Smooth muscle cell (in vitro differentiated cells): ENCODE measurements around the gene PLTP. TPM values are rescaled to one million over a fixed set of nuclear protein-coding genes. Genes with fewer than 3 reads are reported as not detected.
A peak's percentile ranks its signal among the peaks of the same experiment; 100 is the strongest.

Source experiments
- DNase-seq: peaks from one replicate; lab custom pipeline; 2025; ENCODE audit not compliant: unreplicated experiment; lab: John Stamatoyannopoulos, UW
- H2AFZ ChIP-seq: fragments of 200-600 bp; sonication (generic); 2 replicates; pipeline ENCODE4 v1.6.0; 2016; ENCODE audit warnings: antibody characterized with exemption, low read depth, mild to moderate bottlenecking
- H3F3A ChIP-seq: fragments of 200-600 bp; sonication (generic); 2 replicates; pipeline ENCODE4 v1.6.0; 2017; ENCODE audit warnings: antibody characterized with exemption, low read depth
- H3K27ac ChIP-seq: fragments of 200-600 bp; sonication (generic); 2 replicates; pipeline ENCODE4 v1.5.1; 2016; ENCODE audit warnings: low read depth, mild to moderate bottlenecking
- H3K27me3 ChIP-seq: fragments of 200-600 bp; sonication (generic); 2 replicates; pipeline ENCODE4 v1.6.1; 2016; ENCODE audit warnings: low read depth, mild to moderate bottlenecking
- H3K36me3 ChIP-seq: fragments of 200-600 bp; sonication (generic); 2 replicates; pipeline ENCODE4 v1.5.1; 2016; ENCODE audit warnings: low read depth
- H3K4me1 ChIP-seq: fragments of 200-600 bp; sonication (generic); 2 replicates; pipeline ENCODE4 v1.5.1; 2016; ENCODE audit warnings: low read depth
- H3K4me2 ChIP-seq: fragments of 200-600 bp; sonication (generic); 2 replicates; pipeline ENCODE4 v1.6.0; 2016; ENCODE audit warnings: mild to moderate bottlenecking
- H3K4me3 ChIP-seq: fragments of 200-600 bp; sonication (generic); 2 replicates; pipeline ENCODE4 v1.5.1; 2016; ENCODE audit warnings: mild to moderate bottlenecking
- H3K79me2 ChIP-seq: fragments of 200-600 bp; sonication (generic); 2 replicates; pipeline ENCODE4 v1.6.0; 2016; ENCODE audit warnings: low read depth, mild to moderate bottlenecking
- H3K9ac ChIP-seq: fragments of 200-600 bp; sonication (generic); 2 replicates; pipeline ENCODE4 v1.6.0; 2016; ENCODE audit warnings: low read depth
- H3K9me3 ChIP-seq: fragments of 200-600 bp; sonication (generic); replicated peaks from 2 replicates; pipeline ENCODE4 v1.5.1; 2016; ENCODE audit warnings: low read depth
- H4K20me1 ChIP-seq: fragments of 200-600 bp; sonication (generic); 2 replicates; pipeline ENCODE4 v1.6.0; 2016; ENCODE audit warnings: low read depth
- WGBS: methylation state at CpG from one replicate; pipeline ENCODE4 v1.1.7; 2016; ENCODE audit warnings: low lambda C conversion rate; 5-methylcytosine and 5-hydroxymethylcytosine counted together
- polyA plus RNA-seq: library from polyadenylated mRNA; unstranded; fragments of >200 nt; fragmentation: Nextera tagmentation; extraction: Ambion mirVana; gene quantifications from 2 replicates; pipeline ENCODE4 v1.2.1, GENCODE V29; 2016
- total RNA-seq: library from RNA; depleted of rRNA; stranded (reverse); fragments of >200 nt; gene quantifications from 2 replicates; pipeline ENCODE4 v1.2.3, GENCODE V29; 2014
- TF ChIP-seq, protein P1 (sequence below): fragments of 200-600 bp; sonication (generic); IDR thresholded peaks from 2 replicates; pipeline ENCODE4 v1.5.1; 2017; ENCODE audit warnings: borderline replicate concordance, mild to moderate bottlenecking, antibody characterized with exemption; ENCODE audit not compliant: insufficient read depth, poor library complexity, severe bottlenecking

The PLTP gene
- total and polyA plus RNA-seq, 2 experiments from 2014 or later = 81.0 to 262 TPM

DNA sequence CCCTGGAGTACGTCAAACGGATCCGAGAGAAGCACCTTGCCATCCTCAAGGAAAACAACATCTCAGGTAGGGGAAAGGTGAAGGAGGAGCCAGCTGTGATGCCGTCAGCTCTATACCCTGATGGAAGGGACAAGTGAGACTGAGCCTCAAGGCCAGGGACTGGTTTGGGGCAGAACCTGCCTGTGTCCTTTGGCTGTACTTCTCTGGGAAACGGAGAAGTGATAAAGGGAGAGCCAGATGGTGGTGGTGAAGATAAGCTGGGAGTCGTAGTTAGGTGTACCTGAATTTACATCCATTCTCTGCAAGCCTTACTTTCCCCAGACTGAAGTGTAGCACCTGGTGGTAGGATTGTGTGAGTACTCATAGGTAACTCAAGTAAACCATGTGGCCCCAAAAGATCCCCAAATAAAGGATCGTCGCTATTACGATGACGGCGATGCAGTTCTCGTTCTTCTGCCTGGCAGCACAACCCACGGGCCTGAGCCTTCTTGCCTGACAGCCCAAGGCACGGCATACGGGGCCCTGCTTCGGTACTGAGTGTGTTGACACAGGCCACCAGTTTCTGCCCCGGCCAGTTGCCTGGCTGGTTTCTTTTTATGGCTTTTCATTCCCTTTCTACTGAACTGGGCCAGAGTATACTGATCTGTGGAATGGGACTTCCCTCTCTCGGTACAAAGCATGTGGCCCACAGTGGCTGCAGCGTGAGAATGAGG is 33.2 kb upstream of the PLTP start:
- WGBS = 94% methylated on average over 19 of the region's 19 CpGs
- H3K36me3 ChIP-seq = no peaks in the 10 kb centered on the region

GRCh38 chr20:45944151-45944964 is 32.4 kb upstream of the PLTP start:
- Histone ChIP-seq H3F3A (peaks cover 1% of the 10 kb centered on the region), H3K36me3 (no peaks in the 10 kb centered on the region), H3K27ac (peak overlapping the region; percentile 28), H2AFZ (no peak overlapping the region), H3K4me3 (no peak overlapping the region), H4K20me1 (no peaks in the 10 kb centered on the region), H3K79me2 (no peaks in the 10 kb centered on the region), H3K4me2 (no peak overlapping the region), H3K9ac (no peak overlapping the region), H3K4me1 (no peaks in the 10 kb centered on the region), H3K27me3 (no peaks in the 10 kb centered on the region), H3K9me3 (no peaks in the 10 kb centered on the region)
- no peak for DNase-seq
- TF ChIP-seq, protein P1, sequence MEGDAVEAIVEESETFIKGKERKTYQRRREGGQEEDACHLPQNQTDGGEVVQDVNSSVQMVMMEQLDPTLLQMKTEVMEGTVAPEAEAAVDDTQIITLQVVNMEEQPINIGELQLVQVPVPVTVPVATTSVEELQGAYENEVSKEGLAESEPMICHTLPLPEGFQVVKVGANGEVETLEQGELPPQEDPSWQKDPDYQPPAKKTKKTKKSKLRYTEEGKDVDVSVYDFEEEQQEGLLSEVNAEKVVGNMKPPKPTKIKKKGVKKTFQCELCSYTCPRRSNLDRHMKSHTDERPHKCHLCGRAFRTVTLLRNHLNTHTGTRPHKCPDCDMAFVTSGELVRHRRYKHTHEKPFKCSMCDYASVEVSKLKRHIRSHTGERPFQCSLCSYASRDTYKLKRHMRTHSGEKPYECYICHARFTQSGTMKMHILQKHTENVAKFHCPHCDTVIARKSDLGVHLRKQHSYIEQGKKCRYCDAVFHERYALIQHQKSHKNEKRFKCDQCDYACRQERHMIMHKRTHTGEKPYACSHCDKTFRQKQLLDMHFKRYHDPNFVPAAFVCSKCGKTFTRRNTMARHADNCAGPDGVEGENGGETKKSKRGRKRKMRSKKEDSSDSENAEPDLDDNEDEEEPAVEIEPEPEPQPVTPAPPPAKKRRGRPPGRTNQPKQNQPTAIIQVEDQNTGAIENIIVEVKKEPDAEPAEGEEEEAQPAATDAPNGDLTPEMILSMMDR = no peak
- 89% methylated on average over 15 of the region's 15 CpGs for WGBS

More for the DNA sequence above, 33.2 kb upstream of the PLTP start:
- H3K4me1 ChIP-seq = no peaks in the 10 kb centered on the region
- no peak overlapping the region for H2AFZ ChIP-seq
- H3K79me2 ChIP-seq = no peaks in the 10 kb centered on the region
- H3K27me3 ChIP-seq = no peaks in the 10 kb centered on the region
- no peaks in the 10 kb centered on the region for H3K9me3 ChIP-seq
- no peak overlapping the region for H3K27ac ChIP-seq
- H3K4me3 ChIP-seq = no peak overlapping the region
- no peak overlapping the region for H3K9ac ChIP-seq
- no peak overlapping the region for H3K4me2 ChIP-seq
- H3F3A ChIP-seq = peaks cover 8% of the 10 kb centered on the region
- no peak for DNase-seq
- TF ChIP-seq, protein P1 = no peak
- no peaks in the 10 kb centered on the region for H4K20me1 ChIP-seq

GRCh38 chr20:45943613-45944012 is 31.7 kb upstream of the PLTP start:
- WGBS = 97% methylated on average over 6 of the region's 6 CpGs

More at GRCh38 chr20:45943613-45944012, 31.7 kb upstream of the PLTP start:
- Histone ChIP-seq H3K27ac (peak overlapping the region; percentile 28), H2AFZ (no peak overlapping the region), H3F3A (no peaks in the 10 kb centered on the region), H3K4me1 (no peaks in the 10 kb centered on the region), H3K4me2 (no peak overlapping the region), H3K9ac (no peak overlapping the region), H3K36me3 (no peaks in the 10 kb centered on the region), H4K20me1 (peaks cover 1% of the 10 kb centered on the region), H3K79me2 (peaks cover under 1% of the 10 kb centered on the region), H3K27me3 (no peaks in the 10 kb centered on the region), H3K4me3 (no peak overlapping the region), H3K9me3 (no peaks in the 10 kb centered on the region)
- DNase-seq = no peak
- TF ChIP-seq, protein P1 = no peak
